ENCODE results near the gene POU1F1.
A peak's percentile ranks its signal among the peaks of the same experiment; 100 is the strongest.
"Not testable (repeated sequence)": the region's sequence is repeated elsewhere in the genome, so short reads cannot be mapped to it uniquely, and the experiment has no call there.

Gene POU1F1

DNA sequence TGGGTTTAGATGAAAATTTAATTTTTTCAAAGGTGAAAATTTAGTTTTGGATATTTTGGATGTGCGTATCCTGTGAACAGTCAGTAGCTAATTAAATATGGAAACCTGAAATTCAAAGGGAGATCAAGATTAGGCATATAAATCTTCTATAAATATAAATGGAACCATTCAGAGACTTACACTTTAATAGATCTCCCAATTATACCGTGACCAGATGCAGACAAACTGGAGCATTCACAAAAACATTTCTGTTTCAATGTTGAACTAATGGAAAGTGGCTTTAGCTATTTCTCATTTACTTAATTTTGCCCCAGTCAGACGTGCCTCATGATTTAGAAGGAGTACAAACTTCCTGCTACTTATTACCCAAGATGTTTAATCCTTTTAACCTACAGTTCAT is 29.1 kb upstream of the POU1F1 start:
- DNase-seq (ENCODE audit: low spot score), result no peak
- no peak overlapping the region for H3K27ac ChIP-seq (ENCODE audit: poor library complexity, severe bottlenecking)
- no peak for ATAC-seq (ENCODE audit: low read depth)
- H3K4me3 ChIP-seq (ENCODE audit: severe bottlenecking), result no peak overlapping the region
- no peaks in the 10 kb centered on the region for H3K4me1 ChIP-seq (ENCODE audit: insufficient read depth, poor library complexity, severe bottlenecking)
- H3K9me3 ChIP-seq (ENCODE audit: severe bottlenecking), result no peaks in the 10 kb centered on the region
- H3K36me3 ChIP-seq (ENCODE audit: low read depth), result no peaks in the 10 kb centered on the region
- TF ChIP-seq, protein P1, sequence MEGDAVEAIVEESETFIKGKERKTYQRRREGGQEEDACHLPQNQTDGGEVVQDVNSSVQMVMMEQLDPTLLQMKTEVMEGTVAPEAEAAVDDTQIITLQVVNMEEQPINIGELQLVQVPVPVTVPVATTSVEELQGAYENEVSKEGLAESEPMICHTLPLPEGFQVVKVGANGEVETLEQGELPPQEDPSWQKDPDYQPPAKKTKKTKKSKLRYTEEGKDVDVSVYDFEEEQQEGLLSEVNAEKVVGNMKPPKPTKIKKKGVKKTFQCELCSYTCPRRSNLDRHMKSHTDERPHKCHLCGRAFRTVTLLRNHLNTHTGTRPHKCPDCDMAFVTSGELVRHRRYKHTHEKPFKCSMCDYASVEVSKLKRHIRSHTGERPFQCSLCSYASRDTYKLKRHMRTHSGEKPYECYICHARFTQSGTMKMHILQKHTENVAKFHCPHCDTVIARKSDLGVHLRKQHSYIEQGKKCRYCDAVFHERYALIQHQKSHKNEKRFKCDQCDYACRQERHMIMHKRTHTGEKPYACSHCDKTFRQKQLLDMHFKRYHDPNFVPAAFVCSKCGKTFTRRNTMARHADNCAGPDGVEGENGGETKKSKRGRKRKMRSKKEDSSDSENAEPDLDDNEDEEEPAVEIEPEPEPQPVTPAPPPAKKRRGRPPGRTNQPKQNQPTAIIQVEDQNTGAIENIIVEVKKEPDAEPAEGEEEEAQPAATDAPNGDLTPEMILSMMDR (IDR thresholded peaks at IDR 0.05; ENCODE audit: poor library complexity, severe bottlenecking), result no peak
- H3K27me3 ChIP-seq (ENCODE audit: insufficient read depth, poor library complexity, severe bottlenecking), result no peaks in the 10 kb centered on the region

DNA sequence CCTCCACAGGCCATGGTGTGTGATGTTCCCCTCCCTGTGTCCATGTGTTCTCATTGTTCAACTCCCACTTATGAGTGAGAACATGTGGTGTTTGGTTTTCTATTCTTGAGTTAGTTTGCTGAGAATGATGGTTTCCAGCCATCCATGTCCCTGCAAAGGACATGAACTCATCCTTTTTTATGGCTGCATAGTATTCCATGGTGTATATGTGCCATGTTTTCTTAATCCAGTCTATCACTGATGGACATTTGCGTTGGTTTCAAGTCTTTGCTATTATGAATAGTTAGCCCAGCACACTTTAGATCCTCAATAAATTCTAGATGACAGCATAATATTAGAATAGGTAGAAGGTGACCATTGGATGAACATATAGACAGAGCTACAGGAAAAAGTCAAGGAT is 28.6 kb upstream of the POU1F1 start:
- not testable (repeated sequence) for H3K9me3 ChIP-seq (ENCODE audit: severe bottlenecking); DNase-seq (ENCODE audit: low spot score); ATAC-seq (ENCODE audit: low read depth); H3K4me3 ChIP-seq (ENCODE audit: severe bottlenecking); H3K36me3 ChIP-seq (ENCODE audit: low read depth); H3K27ac ChIP-seq (ENCODE audit: poor library complexity, severe bottlenecking); H3K27me3 ChIP-seq (ENCODE audit: insufficient read depth, poor library complexity, severe bottlenecking); H3K4me1 ChIP-seq (ENCODE audit: insufficient read depth, poor library complexity, severe bottlenecking)

DNA sequence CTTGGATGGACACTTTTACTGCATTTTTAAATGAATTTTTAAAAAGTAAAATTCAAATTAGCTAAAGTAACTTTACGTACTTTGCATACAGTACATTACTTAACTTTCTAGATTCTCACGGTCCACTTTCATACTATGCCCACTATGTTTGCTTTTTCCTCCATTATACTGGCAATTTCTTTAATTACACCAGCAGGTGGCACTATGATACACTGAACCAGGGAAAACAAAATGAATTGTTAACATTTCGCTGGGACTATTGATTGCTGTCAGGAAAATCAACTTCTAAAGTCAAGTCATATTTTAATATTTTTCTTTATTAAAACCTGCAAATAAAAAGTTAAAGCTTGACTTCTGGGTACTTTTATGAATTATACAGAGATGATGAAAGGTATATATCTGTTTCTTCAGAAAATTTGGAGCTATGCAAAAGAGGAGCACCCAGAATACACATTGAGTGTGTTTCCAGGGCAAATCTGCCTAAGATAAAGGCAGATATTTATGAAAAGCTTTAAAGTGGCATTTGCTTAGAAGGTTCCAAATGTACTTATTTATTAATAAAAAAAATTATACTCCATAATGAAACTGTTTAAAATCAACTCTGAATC is 21.8 kb upstream of the POU1F1 start:
- ATAC-seq (ENCODE audit: low read depth) (peak; percentile 45; the same call in 2 of the 3 replicates), DNase-seq (ENCODE audit: low spot score) (no peak)
- no peaks in the 10 kb centered on the region for H3K27me3 ChIP-seq (ENCODE audit: insufficient read depth, poor library complexity, severe bottlenecking)
- no peak overlapping the region for H3K27ac ChIP-seq (ENCODE audit: poor library complexity, severe bottlenecking)
- no peaks in the 10 kb centered on the region for H3K4me1 ChIP-seq (ENCODE audit: insufficient read depth, poor library complexity, severe bottlenecking)
- no peaks in the 10 kb centered on the region for H3K9me3 ChIP-seq (ENCODE audit: severe bottlenecking)
- TF ChIP-seq, protein P1 (IDR thresholded peaks at IDR 0.05; ENCODE audit: poor library complexity, severe bottlenecking), result peak; percentile 84
- no peak overlapping the region for H3K4me3 ChIP-seq (ENCODE audit: severe bottlenecking)
- H3K36me3 ChIP-seq (ENCODE audit: low read depth), result no peaks in the 10 kb centered on the region

DNA sequence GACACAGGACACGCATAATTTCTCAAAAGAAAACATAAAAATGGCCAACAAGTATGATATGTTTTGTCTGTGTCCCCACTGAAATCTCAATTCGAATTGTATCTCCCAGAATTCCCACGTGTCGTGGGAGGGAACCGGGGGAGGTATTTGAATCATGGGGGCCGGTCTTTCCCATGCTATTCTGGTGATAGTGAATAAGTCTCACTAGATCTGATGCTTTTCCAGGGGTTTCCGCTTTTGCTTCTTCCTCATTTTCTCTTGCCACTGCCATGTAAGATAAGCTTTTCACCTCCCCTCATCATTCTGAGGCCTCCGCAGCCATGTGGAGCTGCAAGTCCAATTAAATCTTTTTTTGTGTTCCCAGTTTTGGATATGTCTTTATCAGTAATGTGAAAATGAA is 12.1 kb upstream of the POU1F1 start:
- no peak overlapping the region for H3K27ac ChIP-seq (ENCODE audit: poor library complexity, severe bottlenecking)
- DNase-seq (ENCODE audit: low spot score) (no peak), ATAC-seq (ENCODE audit: low read depth) (no peak)
- H3K4me1 ChIP-seq (ENCODE audit: insufficient read depth, poor library complexity, severe bottlenecking), result no peaks in the 10 kb centered on the region
- H3K9me3 ChIP-seq (ENCODE audit: severe bottlenecking), result no peaks in the 10 kb centered on the region
- H3K36me3 ChIP-seq (ENCODE audit: low read depth), result no peaks in the 10 kb centered on the region
- no peaks in the 10 kb centered on the region for H3K27me3 ChIP-seq (ENCODE audit: insufficient read depth, poor library complexity, severe bottlenecking)
- H3K4me3 ChIP-seq (ENCODE audit: severe bottlenecking), result no peak overlapping the region
- TF ChIP-seq, protein P1 (IDR thresholded peaks at IDR 0.05; ENCODE audit: poor library complexity, severe bottlenecking), result no peak

DNA sequence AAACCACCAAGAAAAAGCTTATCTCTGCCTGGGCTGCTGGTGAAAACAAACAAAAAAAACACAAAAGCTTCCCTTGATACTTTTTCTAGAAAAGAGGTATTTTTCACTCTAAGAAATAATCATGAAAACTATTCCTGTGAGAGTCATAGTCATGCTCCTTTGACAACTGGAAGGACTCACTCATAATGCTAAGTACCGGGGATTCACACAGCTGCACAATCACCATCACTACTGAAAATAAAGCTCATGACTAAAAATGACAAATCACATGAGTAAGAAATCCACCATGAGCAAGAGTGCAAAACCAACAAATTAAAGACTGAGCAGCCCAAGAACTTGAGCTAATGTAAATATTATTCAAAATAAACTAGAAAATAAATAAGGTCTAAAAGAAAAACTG is 10.6 kb upstream of the POU1F1 start:
- TF ChIP-seq, protein P1 (IDR thresholded peaks at IDR 0.05; ENCODE audit: poor library complexity, severe bottlenecking), result no peak
- no peak for DNase-seq (ENCODE audit: low spot score)
- H3K27me3 ChIP-seq (ENCODE audit: insufficient read depth, poor library complexity, severe bottlenecking), result no peaks in the 10 kb centered on the region
- peak; percentile 64; the same call in 1 of the 3 replicates for ATAC-seq (ENCODE audit: low read depth)
- no peak overlapping the region for H3K4me3 ChIP-seq (ENCODE audit: severe bottlenecking)
- no peaks in the 10 kb centered on the region for H3K4me1 ChIP-seq (ENCODE audit: insufficient read depth, poor library complexity, severe bottlenecking)
- H3K36me3 ChIP-seq (ENCODE audit: low read depth), result no peaks in the 10 kb centered on the region
- H3K9me3 ChIP-seq (ENCODE audit: severe bottlenecking), result no peaks in the 10 kb centered on the region
- H3K27ac ChIP-seq (ENCODE audit: poor library complexity, severe bottlenecking), result no peak overlapping the region

All from RWPE2 (cell line).